NCI-H2196 (cell line): ENCODE data around the gene GSTM1.
"Not testable (repeated sequence)": the region's sequence is repeated elsewhere in the genome, so short reads cannot be mapped to it uniquely, and the experiment has no call there.

Experiments
- DNase-seq: peaks from one replicate; lab custom pipeline; 2025; ENCODE audit not compliant: unreplicated experiment; lab: John Stamatoyannopoulos, UW

The GSTM1 gene

DNA sequence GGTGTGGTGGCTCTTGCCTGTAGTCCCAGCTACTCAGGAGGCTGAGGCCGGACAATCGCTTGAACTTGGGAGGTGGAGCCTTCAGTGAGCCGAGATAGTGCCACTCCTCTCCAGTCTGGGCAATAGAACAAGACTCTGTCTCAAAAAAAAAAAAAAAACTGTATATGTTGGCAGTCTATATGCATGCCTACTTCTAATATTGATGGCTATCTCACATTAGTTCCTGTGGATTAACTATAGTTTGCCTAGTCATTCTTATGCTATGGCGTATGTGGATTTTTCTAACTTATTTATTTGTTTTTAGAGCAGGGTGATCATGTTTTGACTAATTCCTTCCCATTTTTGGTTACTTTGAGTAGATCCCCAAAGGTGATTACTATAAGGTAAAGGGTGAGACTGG is 9.4 kb downstream of the GSTM1 start:
- DNase-seq = no peak

DNA sequence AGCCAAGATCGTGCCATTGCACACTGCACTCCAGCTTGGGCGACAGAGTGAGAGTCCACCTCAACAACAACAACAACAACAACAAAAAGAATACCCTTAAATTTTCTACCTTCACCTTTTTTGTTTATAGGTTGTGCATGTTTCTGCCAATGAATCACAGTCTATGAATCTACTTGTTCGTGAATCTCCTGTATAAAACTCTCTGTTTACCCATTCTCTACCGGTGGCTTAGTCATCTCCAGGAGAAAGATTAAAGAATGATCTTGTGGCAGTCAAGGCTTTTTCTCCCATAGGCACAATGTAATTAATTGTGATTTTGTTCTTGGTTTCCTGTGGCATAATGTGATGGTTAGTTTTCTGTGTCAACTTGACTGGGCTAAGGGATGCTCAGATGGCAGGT is 10.2 kb downstream of the GSTM1 start:
- DNase-seq = not testable (repeated sequence)

DNA sequence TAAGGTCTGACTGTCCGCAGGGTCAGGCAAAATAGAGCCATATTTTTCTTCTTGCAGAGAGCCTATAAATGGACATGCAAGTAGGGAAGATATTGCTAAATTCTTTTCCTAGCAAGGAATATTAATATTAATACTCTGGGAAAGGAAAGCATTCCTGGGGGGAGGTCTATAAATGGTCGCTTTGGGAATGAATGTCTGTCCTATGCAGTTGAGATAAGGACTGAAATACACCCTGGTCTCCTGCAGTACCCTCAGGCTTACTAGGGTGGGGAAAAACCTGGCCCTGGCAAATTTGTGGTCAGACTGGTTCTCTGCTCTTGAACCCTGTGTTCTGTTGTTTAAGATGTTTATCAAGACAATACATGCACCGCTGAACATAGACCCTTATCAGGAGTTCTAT is 15.3 kb downstream of the GSTM1 start:
- DNase-seq = not testable (repeated sequence)

DNA sequence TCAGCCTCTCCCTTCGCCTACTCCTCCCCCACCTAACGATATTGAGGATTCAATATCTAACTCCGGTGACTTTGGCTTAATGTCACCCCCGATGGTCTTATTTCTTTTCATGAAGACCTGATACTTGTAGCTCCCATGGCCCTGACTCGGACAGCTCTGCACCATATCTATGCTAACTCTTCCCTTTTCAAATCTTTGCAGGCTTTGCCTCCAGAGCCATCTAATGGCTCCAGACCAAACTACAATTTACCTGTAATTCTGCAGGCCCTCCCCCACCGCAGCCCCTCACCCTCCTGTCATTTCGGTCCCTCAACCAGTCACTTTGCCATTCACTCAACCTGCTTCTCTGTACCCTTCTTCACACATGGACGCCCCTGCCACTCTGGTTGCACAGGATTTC is 16.6 kb downstream of the GSTM1 start:
- DNase-seq = no peak

- no peak for DNase-seq
Observed at GRCh38 chr1:109705411-109705810, 17.8 kb downstream of the GSTM1 start.

GRCh38 chr1:109708949-109709348 is 21.3 kb downstream of the GSTM1 start:
- not testable (repeated sequence) for DNase-seq

DNA sequence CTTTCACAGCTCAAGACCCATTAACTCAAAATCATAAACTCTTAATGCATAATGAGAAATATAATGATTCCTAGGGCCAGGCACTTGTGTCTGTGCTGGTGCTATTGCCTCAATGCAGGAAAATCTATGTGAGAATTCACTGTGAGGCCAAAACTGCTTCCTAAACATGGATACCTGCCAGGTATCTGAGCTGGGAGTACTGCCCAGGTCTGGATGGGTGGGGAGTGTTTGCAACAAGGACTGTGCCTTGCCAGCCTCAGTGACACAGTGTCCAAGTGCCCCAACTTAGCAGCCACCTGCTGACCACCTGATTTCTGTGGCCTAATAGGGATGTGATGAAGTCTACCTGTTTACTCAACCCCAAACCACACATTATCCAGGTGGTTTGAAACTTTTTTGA is 22.2 kb downstream of the GSTM1 start:
- not testable (repeated sequence) for DNase-seq

DNA sequence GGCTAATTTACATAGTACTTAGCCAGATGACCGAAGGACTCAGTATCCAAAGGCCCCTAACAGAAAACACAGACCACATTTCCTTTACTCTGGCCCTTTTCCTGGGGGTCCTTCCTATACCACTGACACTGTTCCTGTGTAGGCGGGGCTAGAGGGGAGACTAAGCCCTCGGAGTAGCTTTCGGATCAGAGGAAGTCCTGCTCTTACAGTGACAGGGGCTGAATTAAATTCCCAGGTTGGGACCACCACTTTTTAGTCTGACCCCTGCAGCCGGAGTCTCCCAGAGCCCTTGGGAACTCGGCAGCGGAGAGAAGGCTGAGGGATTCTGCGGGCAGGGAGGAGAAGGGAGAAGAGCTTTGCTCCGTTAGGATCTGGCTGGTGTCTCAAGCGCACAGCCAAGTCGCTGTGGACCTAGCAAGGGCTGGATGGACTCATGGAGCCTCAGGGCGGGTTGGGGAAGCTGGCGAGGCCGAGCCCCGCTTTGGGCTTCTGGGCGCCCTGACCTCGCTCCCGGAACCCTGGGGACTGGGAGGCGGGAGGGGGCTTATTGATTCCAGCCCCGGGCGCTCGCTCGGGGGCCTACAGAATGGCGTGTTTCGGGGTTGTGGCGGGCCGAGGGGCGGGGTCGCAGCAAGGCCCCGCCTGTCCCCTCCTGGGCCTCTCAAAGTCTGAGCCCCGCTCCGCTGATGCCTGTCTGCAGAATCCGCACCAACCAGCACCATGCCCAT is 24.1 kb downstream of the GSTM1 start, which contains the start of gene GSTM5:
Gene GSTM5 (plus strand): TSS at position 659 of the 728 bp plus-strand sequence. CDS start 62 bp downstream, at position 721.
- DNase-seq = not testable (repeated sequence)

GRCh38 chr1:109712321-109712864 is 24.8 kb downstream of the GSTM1 start:
- no peak for DNase-seq

- no peak for DNase-seq
Observed at GRCh38 chr1:109713636-109714035, 26.0 kb downstream of the GSTM1 start.

- no peak for DNase-seq
Observed at GRCh38 chr1:109714661-109715372, 27.2 kb downstream of the GSTM1 start.

DNA sequence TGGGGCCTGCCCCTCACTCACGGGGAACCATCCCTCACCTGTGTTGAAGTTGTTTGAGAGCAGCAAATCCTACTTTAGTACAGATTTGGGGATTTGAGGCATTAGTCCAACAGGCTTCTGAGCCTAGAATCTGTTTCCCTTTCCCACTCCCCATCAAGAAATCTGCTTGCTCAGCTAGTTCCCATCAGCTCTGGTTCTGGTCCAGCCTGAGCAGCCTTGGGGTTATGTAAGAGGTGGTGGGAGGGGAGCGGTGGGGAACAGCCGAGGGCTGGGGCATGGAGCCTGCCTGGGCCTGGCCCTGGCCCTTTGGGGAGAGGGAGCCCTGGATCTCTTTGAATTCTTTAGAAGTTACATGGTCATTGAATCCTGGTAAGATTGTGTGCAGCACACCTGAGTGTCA is 28.5 kb downstream of the GSTM1 start:
- DNase-seq = no peak

DNA sequence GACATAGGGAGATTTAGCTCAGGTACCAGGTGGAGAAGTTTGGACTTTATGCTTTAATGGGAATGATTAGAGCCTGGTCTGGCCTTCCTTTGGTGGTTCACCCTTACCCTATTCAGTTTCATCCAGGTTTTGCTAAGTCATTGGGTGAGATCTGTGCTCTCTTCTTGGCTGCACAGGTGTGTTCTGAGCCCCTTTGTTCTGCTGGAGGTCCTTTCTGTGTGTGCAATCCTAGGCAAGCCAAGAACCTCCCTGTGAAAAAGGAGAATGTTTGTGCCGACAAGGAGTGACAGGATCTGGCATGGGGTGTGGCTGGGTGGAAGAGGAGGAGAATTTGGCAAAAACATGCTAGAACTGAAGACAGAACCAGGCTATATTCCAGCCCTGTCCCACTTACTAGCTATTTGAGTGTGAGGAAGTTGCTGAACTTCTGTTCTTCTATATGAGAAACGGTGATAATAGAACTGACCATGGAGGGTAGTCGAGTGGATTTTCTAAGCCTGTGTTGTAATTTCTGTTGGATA is 29.0 kb downstream of the GSTM1 start:
- no peak for DNase-seq

DNA sequence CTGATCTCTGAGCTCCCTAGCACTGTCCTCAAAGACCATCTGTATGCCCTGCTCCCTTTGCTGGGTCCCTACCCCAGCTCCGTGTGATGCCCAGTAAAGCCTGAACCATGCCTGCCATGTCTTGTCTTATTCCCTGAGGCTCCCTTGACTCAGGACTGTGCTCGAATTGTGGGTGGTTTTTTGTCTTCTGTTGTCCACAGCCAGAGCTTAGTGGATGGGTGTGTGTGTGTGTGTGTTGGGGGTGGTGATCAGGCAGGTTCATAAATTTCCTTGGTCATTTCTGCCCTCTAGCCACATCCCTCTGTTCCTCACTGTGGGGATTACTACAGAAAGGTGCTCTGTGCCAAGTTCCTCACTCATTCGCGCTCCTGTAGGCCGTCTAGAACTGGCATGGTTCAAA is 30.1 kb downstream of the GSTM1 start:
- no peak for DNase-seq

DNA sequence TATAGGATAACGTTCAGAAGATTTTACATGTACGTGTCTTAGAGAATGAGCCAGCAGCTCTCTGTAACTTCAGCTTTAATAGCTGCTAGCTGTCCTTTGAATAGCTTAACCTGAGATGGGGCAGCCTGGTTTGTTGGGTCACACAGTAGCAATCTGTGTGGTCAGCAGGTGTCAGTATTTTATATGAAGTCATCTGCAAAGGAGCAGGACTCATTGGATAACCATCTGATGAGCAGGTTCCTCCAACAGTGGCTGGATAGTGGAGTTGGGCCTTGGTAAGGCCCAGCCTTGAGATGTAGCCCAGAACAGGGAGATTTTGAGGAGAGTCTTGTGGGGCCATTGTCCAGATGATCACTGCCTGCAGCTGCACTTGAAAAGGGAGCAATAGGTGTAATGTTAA is 30.9 kb downstream of the GSTM1 start:
- DNase-seq = no peak

- no peak for DNase-seq
Observed at GRCh38 chr1:109719337-109719837, 31.8 kb downstream of the GSTM1 start.

- DNase-seq = no peak
Observed at GRCh38 chr1:109721042-109721441, 33.4 kb downstream of the GSTM1 start.

- DNase-seq = no peak
Observed at GRCh38 chr1:109721971-109722370, 34.4 kb downstream of the GSTM1 start.

GRCh38 chr1:109722908-109723691 is 35.5 kb downstream of the GSTM1 start:
- DNase-seq = no peak

GRCh38 chr1:109724933-109725332 is 37.3 kb downstream of the GSTM1 start:
- no peak for DNase-seq

DNA sequence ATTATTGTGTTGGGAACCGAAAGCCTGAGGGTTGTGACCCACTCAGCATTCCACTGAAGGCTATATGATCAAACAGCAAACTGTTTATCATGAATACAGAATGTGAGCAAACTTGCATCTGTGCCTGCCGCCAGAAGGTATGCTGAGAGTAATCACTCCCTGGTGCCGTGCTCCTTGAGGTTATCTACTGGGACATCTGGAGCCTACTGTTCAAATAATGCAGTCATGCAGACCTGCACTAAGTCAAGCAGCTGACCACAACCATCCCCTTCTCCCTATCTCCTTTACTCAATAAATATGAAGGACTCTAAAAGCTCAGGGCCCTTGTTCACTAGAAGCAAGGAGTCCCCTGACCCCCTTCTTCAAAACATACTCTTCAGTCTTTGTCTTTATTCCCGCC is 37.9 kb downstream of the GSTM1 start:
- DNase-seq = no peak
